SU-DHL-6 (cell line): Measurements from ENCODE around the gene NFAT5.

ENCODE experiments used
- EZH2phosphoT487 ChIP-seq: fragments of 200-600 bp; sonication (generic), shearing (Covaris generic); conservative IDR thresholded peaks from 2 replicates; pipeline ENCODE4 v1.6.1; 2018; ENCODE audit warnings: mild to moderate bottlenecking, antibody characterized with exemption, low read length, moderate library complexity, mixed read lengths
- TF ChIP-seq, protein P1 (sequence below): fragments of 200-600 bp; sonication (generic); IDR thresholded peaks from one replicate; pipeline ENCODE4 v1.5.1; 2017; ENCODE audit warnings: antibody characterized with exemption, mild to moderate bottlenecking, low read length, moderate library complexity; ENCODE audit not compliant: insufficient read depth, poor library complexity, severe bottlenecking

DNA sequence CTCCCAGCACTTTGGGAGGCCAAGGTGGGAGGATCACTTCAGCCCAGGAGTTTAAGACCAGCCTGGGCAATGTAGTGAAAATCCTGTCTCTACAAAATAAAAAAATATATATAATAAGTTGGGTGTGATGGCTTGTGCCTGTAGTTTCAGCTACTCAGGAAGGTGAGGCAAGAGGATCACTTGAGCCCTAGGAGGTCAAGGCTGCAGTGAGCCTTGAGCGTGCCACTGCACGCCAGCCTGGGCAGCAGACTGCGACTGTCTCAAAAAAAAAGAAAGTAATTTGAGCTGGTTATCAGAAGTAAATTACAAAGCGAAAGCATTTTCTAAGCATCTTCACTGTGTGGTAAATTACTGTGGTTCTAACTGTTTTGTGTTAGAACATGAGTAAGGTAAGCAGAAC is 94.4 kb downstream of the NFAT5 start:
- TF ChIP-seq, protein P1, sequence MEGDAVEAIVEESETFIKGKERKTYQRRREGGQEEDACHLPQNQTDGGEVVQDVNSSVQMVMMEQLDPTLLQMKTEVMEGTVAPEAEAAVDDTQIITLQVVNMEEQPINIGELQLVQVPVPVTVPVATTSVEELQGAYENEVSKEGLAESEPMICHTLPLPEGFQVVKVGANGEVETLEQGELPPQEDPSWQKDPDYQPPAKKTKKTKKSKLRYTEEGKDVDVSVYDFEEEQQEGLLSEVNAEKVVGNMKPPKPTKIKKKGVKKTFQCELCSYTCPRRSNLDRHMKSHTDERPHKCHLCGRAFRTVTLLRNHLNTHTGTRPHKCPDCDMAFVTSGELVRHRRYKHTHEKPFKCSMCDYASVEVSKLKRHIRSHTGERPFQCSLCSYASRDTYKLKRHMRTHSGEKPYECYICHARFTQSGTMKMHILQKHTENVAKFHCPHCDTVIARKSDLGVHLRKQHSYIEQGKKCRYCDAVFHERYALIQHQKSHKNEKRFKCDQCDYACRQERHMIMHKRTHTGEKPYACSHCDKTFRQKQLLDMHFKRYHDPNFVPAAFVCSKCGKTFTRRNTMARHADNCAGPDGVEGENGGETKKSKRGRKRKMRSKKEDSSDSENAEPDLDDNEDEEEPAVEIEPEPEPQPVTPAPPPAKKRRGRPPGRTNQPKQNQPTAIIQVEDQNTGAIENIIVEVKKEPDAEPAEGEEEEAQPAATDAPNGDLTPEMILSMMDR, result no peak
- no peak for TF ChIP-seq EZH2phosphoT487
